K562 (cell line): Measurements from ENCODE around the gene HEBP1.

Experiments used
- CEBPB ChIP-seq: fragments of 450-650 bp; IDR thresholded peaks from 2 replicates; pipeline ENCODE4 v1.6.1; 2016; ENCODE audit warnings: missing genetic modification characterization, missing compliant biosample characterization
- CTCF ChIP-seq, 3 experiments: IDR thresholded peaks in 2 of 3; conservative IDR thresholded peaks in 1 of 3; 2 replicates each; pipeline ENCODE4 v1.5.1; 2011 to 2012; ENCODE audit warnings: low read length in 3 of 3, mild to moderate bottlenecking in 3 of 3, control low read depth in 2 of 3, improper control_type of control experiment in 1 of 3, inconsistent platforms in 1 of 3, low read depth in 1 of 3, mixed read lengths in 1 of 3, moderate library complexity in 1 of 3; ENCODE audit not compliant: insufficient read depth in 2 of 3
- EP300 ChIP-seq: IDR thresholded peaks from 2 replicates; pipeline ENCODE4 v1.6.1; 2012; ENCODE audit warnings: low read length, improper control_type of control experiment

- TF ChIP-seq CTCF (IDR thresholded peaks at IDR 0.05 in 2 of 3, conservative IDR thresholded peaks at IDR 0.05 in 1 of 3; ENCODE audit: insufficient read depth in 2 of 3, low read depth in 1 of 3, low read length in 3 of 3) (no peak), CEBPB (tag) (no peak), EP300 (no peak)
Measured at GRCh38 chr12:12958886-12959285, 41.2 kb downstream of the HEBP1 start.
